ENCODE data around the gene WNT5B.

DNA sequence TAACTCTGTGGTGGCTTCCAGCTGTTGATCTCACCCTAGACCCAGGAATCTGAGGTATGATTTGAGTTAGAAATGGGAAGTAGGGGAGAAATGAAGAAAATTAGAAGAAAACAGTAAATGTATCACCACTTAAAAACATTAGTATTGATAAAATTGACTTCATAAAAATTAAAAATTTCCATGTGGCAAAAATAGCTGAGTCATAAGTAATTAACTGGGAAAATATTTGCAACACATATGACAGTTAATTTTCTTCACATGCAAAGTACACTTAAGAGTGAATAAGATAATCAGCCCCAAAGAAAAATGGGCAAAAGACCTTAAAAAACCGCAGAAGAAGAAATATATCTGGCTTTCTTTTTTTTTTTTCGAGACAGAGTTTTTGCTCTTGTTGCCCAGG lies 36.3 kb downstream of the WNT5B start:
- TF ChIP-seq CTCF (conservative IDR thresholded peaks at IDR 0.05; ENCODE audit: low read length): no peak
- TF ChIP-seq EZH2phosphoT487 (IDR thresholded peaks at IDR 0.05; ENCODE audit: borderline replicate concordance, low read depth, low read length): no peak
